Suprapubic skin (tissue), 2 donors: ENCODE measurements around the gene SVOP.

ENCODE experiments used
- EP300 ChIP-seq: sonication (generic); formaldehyde crosslinking; IDR thresholded peaks from one replicate; pipeline ENCODE4 v1.6.1; 2017; ENCODE audit warnings: antibody characterized with exemption
- POLR2A ChIP-seq, 2 donors: fragments of 450-650 bp; IDR thresholded peaks; one replicate each; pipeline ENCODE4 v1.6.1; 2017; ENCODE audit warnings: antibody characterized with exemption in 2 of 2, mild to moderate bottlenecking in 2 of 2, moderate library complexity in 2 of 2

DNA sequence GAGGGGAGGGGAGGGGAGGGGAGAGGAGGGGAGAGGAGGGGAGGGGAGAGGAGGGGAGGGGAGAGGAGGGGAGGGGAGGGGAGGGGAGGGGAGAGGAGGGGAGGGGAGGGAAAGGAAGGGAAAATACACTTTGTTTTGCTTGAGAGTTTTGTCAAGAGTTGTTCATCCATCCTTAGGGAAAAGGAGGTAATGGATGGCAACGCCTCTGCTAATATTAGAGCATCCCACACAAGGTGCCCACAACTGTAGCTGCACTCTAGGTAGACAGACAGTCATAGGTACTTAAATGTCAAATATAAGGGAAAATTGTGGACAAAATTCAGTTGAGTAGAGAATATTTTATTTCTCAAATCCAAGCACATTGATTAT, 161.0 kb downstream of the SVOP start:
- TF ChIP-seq EP300: no peak
- no peak for TF ChIP-seq POLR2A (IDR thresholded peaks at IDR 0.05)
